HG03280 (cell line): ENCODE data around the gene MYH13.

Source experiments
- ATAC-seq: cut with Tn5 transposase; IDR thresholded peaks from one replicate; pipeline ENCODE4 v1.9.1; 2021; ENCODE audit warnings: mild to moderate bottlenecking, moderate library complexity; ENCODE audit not compliant: unreplicated experiment

The MYH13 gene

GRCh38 chr17:10372906-10373305, at the start of gene MYH13:
Gene MYH13 (minus strand): TSS chr17:10373006. CDS start chr17:10364530, 8,476 bp downstream.
- ATAC-seq: no peak

- no peak for ATAC-seq
Observed at GRCh38 chr17:10421900-10422542, 49.2 kb upstream of the MYH13 start, which contains the start of gene MYH8. Gene MYH8 (minus strand): TSS chr17:10421950. CDS start chr17:10420227, 1,723 bp downstream.

DNA sequence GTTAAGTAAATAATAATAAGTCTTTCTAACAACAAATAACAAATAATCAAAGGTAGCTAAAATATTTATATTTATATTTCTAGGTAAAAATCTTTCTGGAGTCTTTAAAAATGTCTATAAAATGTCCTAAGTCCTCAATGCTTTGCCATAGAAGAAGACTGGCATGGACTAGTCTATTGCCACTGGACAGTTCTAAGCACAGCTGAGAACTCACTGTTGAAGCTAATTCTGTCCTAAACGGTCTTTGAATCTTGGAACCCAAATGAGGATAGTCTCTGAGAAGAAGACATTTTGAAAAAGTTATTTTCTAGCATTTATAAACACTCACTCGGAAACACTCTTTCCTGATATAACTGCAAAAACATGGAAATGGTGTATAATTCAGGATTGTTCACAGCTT, 48.4 kb upstream of the MYH13 start:
- no peak for ATAC-seq

GRCh38 chr17:10420811-10421210, 48.0 kb upstream of the MYH13 start:
- no peak for ATAC-seq

- ATAC-seq: no peak
Observed at GRCh38 chr17:10417431-10417830, 44.6 kb upstream of the MYH13 start.

DNA sequence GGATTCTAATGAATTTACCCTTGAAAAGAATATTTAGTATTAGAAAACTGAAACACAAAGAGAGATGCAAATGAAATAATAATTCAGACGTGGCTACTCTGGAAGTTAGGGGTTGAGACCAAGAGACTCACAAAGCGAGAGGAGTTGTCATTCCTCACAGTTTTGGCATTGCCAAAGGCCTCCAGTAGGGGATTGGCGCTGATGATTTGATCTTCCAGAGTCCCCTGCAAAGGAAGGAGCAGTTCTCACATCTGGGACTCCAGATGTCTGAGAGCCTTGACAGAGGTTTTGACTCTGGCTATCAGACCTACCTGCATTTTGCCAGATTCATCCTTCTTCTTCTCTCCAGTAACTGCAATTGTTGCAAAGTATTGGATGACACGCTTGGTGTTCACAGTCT, 42.4 kb upstream of the MYH13 start:
- ATAC-seq: no peak

GRCh38 chr17:10403589-10403988, 30.8 kb upstream of the MYH13 start:
- ATAC-seq: no peak

DNA sequence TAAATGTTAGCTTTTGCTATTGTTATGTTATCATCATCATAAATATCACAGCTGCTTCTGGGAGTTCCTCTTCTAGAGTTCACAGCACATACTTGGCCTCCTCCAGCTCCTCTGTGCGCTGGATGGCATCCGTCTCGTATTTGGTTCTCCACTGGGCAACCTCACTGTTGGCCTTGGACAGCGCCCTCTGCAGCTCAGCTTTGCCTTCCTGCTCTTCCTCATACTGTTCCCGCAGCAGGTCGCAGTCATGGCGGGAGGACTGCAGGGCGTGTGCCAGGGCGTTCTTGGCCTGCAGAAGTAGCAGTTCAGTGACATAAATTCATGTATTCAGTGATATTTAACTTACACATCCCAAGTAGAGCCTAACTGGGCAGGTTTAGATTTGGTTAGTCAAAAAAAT, 25.5 kb upstream of the MYH13 start:
- ATAC-seq: no peak

GRCh38 chr17:10396524-10397163, 23.8 kb upstream of the MYH13 start:
- no peak for ATAC-seq

DNA sequence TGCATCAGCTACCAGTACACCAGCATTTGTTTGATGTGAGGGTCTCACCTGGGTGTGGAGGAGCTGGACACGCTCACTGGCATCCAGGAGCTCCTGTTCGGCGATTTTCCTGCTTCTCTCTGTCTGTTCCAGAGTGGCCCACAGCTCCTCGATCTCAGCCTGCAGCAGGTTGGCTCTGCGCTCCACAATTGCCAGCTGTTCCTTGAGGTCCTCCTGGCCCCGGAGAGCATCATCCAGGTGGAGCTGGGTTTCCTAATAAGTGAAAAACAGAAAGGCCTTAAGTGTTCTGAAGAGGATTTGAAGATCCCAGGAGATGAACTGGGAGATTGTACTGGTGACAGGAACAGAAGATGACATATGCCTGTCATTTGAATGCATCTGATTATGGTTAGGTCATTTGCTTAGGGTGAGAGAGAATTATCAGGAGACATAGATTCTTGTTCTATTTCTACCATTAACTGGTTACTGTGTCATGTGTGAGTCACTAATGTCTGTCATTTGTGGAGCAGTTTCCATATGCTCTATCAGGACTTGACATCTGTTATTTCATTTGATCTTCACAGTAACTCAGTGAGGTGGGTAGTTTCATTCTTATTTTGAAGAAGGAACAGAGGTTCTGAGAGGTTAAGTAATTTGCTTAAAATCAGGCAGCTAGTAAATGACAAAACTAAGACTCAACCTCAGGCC, 21.5 kb upstream of the MYH13 start:
- ATAC-seq: no peak

DNA sequence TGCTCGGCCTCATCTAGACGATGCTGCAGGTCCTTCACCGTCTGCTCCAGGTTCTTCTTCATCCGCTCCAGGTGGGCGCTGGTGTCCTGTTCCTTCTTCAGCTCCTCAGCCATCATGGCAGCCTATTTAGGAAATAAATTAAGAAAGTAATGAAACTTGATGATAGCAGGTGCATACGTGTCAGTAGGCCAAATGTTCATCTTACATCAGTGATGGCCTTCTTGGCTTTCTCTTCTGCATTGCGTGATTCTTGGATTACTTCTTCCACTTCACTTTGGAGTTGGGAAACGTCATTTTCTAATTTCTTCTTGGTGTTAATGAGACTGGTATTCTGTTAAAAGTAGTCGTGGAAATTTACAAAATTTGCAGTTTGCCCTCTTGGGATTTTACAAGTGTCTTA, 20.1 kb upstream of the MYH13 start:
- ATAC-seq: no peak

GRCh38 chr17:10385871-10386270, 13.1 kb upstream of the MYH13 start:
- no peak for ATAC-seq

- ATAC-seq: no peak
Observed at GRCh38 chr17:10384175-10384574, 11.4 kb upstream of the MYH13 start.

DNA sequence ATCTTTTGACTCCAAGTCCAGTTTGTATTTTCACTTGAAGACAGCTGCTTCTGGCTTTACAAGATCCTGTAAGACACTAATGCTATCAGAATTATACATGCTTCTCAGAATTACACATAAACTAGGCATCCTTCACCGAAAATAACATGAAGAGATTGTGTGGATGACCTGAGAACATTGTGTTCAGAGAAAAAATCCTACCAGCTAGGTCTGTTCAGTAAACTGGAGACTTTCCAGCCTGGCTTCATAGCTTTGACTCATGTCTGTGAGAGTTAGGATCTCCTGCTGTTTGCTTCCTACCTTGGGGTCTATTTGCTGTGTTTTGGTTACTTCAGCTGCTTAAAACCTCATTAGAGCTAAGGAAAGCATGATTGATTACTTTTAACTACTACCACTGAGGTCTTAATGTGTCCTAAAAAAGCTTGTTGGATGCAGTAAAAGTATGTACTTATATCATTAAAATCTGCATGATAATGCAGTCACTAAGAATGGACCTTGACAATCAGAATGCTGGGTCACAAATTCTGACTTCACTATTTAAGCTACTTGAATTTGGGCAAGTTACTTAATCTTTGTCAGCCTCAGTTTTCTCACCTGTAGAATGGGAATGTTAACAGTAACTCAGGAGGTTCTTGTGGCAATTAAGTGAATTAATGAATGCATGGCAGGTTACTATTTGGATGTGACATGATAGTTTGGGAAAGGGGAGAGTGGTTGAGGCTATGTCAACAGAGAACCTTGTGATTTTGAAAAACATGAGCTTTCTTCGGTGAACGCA, 8.0 kb upstream of the MYH13 start:
- no peak for ATAC-seq

- ATAC-seq: no peak
Observed at GRCh38 chr17:10370016-10370608, 2.7 kb downstream of the MYH13 start.

- no peak for ATAC-seq
Observed at GRCh38 chr17:10369239-10369638, 3.6 kb downstream of the MYH13 start.

DNA sequence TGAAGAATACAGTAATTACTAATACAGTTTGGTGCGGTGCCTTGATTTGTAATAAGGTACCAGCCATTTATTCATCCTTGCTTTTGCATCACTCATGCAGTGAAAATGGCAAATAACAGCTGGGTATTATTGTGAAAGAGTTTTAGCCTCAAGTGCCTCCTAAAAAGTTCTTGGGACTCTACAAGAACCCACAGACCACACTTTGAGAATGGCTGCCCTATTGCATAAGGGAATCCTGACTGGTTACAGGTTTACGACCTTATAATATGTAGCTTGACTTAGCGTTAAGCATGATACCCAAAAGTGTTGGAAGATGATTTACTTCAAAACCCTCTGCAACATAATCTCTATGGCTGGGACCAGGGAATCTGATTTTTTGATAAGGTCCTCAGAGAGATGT, 4.2 kb downstream of the MYH13 start:
- ATAC-seq: no peak

GRCh38 chr17:10360578-10360977, 12.2 kb downstream of the MYH13 start:
- ATAC-seq: no peak

DNA sequence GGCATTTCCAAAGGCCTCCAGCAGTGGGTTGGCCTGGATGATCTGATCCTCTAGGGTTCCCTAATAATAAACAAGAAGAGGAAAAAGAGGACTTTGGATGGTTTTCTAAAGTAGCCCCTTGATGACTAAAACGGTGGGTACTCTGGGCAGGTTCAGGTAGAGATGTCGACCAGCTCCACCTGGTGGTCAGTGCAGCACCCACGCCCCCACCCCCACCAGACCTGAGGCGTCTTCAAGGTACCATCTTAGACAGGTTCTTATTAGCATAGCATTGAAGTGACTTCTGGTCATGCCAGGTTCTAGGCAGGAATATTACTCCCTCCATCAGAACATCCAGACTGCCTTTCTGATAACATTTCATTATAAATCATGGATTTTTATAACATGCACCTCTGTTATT, 15.0 kb downstream of the MYH13 start:
- no peak for ATAC-seq

DNA sequence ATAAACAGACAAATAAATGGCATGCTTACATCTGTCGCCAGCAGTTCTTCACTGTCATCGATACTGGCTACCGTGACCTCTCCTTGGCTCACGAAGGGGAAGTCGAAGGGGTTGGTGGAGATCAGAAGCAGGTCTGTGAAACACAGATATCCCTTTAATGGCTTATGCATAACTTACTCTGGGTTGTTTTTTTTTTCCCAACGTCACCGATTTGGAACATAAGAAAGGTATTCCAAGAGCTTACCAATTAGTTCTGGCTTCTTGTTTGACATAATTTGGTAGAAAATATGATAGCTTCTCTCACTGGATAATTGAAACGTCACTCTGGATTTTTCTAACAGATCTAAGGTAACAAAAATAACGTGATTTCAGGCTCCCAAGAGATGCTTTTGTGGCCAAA, 18.2 kb downstream of the MYH13 start:
- no peak for ATAC-seq

- no peak for ATAC-seq
Observed at GRCh38 chr17:10352893-10353292, 19.9 kb downstream of the MYH13 start.
